NCI-H1436 (cell line): ENCODE data around the gene MYL7.
"Not testable (repeated sequence)": the region's sequence is repeated elsewhere in the genome, so short reads cannot be mapped to it uniquely, and the experiment has no call there.

Experiments
- DNase-seq: peaks from one replicate; lab custom pipeline; 2025; lab: John Stamatoyannopoulos, UW

MYL7 gene

GRCh38 chr7:44141221-44141850, at the start of gene MYL7:
Gene MYL7, minus strand, starts transcription at chr7:44141332. Its CDS starts 27 bp downstream, at chr7:44141305.
- no peak for DNase-seq

- no peak for DNase-seq
Measured at GRCh38 chr7:44189993-44190872, 49.1 kb upstream of the MYL7 start.

GRCh38 chr7:44189286-44189992, 48.3 kb upstream of the MYL7 start, which contains the start of gene GCK:
Gene GCK, minus strand, starts transcription at chr7:44189439. Its CDS starts 486 bp downstream, at chr7:44188953.
- no peak for DNase-seq

- no peak for DNase-seq
Measured at GRCh38 chr7:44188480-44189225, 47.5 kb upstream of the MYL7 start.

- no peak for DNase-seq
Measured at GRCh38 chr7:44187636-44188416, 46.7 kb upstream of the MYL7 start.

GRCh38 chr7:44186736-44187135, 45.6 kb upstream of the MYL7 start:
- DNase-seq: no peak

- DNase-seq: no peak
Measured at GRCh38 chr7:44185729-44186128, 44.6 kb upstream of the MYL7 start.

GRCh38 chr7:44184873-44185446, 43.8 kb upstream of the MYL7 start:
- DNase-seq: no peak

GRCh38 chr7:44184206-44184872, 43.2 kb upstream of the MYL7 start:
- no peak for DNase-seq

GRCh38 chr7:44183386-44183785, 42.3 kb upstream of the MYL7 start:
- no peak for DNase-seq

GRCh38 chr7:44182827-44183226, 41.7 kb upstream of the MYL7 start:
- no peak for DNase-seq

GRCh38 chr7:44180631-44181030, 39.5 kb upstream of the MYL7 start:
- no peak for DNase-seq

GRCh38 chr7:44177570-44178131, 36.5 kb upstream of the MYL7 start:
- no peak for DNase-seq

GRCh38 chr7:44176486-44176885, 35.4 kb upstream of the MYL7 start:
- DNase-seq: no peak

GRCh38 chr7:44175730-44176129, 34.6 kb upstream of the MYL7 start:
- DNase-seq: no peak

- DNase-seq: not testable (repeated sequence)
Measured at GRCh38 chr7:44174694-44174948, 33.5 kb upstream of the MYL7 start.

GRCh38 chr7:44173911-44174693, 33.0 kb upstream of the MYL7 start:
- no peak for DNase-seq

GRCh38 chr7:44172803-44173424, 31.8 kb upstream of the MYL7 start:
- peak; percentile 20 for DNase-seq

- no peak for DNase-seq
Measured at GRCh38 chr7:44172352-44172751, 31.2 kb upstream of the MYL7 start.
